Left ventricle myocardium inferior (tissue), 1 donor: ENCODE measurements around the gene RCAN2. TPM values are rescaled to one million over a fixed set of nuclear protein-coding genes. Genes with fewer than 3 reads are reported as not detected.

Source experiments
- DNase-seq: peaks from one replicate; pipeline ENCODE4 v3.0.0-alpha.2; 2020
- H3K27ac ChIP-seq: fragments of 200-600 bp; replicated peaks from 2 replicates; pipeline ENCODE4 v1.8.0; 2021
- H3K27me3 ChIP-seq: fragments of 200-600 bp; 2 replicates; pipeline ENCODE4 v1.8.0; 2021; ENCODE audit warnings: low read depth
- H3K36me3 ChIP-seq: fragments of 200-600 bp; 2 replicates; pipeline ENCODE4 v1.8.0; 2021
- H3K4me1 ChIP-seq: fragments of 200-600 bp; 2 replicates; pipeline ENCODE4 v1.8.0; 2021
- H3K4me3 ChIP-seq: fragments of 200-600 bp; 2 replicates; pipeline ENCODE4 v1.8.0; 2021; ENCODE audit warnings: mild to moderate bottlenecking, moderate library complexity
- H3K9me3 ChIP-seq: fragments of 200-600 bp; replicated peaks from 2 replicates; pipeline ENCODE4 v1.8.0; 2021
- intact Hi-C: fragments of 100-400 bp; cut with micrococcal nuclease; formaldehyde crosslinking; loops from one replicate; pipeline ENCODE4 v1.11.0; 2022
- total RNA-seq: library from RNA; stranded (reverse); fragmentation: NEBNext Ultra II Directional; extraction: Animal tissue kit (Norgen Biotek cat#: 25700); gene quantifications from one replicate; pipeline ENCODE4 v1.2.1, GENCODE V29; 2021
- TF ChIP-seq, protein P1 (sequence below): fragments of 200-600 bp; IDR thresholded peaks from 2 replicates; pipeline ENCODE4 v1.8.0; 2021; ENCODE audit warnings: antibody characterized with exemption, mild to moderate bottlenecking, borderline replicate concordance
- donor health status: DM: no; HTN: yes; CAD: no; lungs with severe emphysema.

Gene RCAN2
- total RNA-seq, 1 donor from 2014 or later = 312 TPM

DNA sequence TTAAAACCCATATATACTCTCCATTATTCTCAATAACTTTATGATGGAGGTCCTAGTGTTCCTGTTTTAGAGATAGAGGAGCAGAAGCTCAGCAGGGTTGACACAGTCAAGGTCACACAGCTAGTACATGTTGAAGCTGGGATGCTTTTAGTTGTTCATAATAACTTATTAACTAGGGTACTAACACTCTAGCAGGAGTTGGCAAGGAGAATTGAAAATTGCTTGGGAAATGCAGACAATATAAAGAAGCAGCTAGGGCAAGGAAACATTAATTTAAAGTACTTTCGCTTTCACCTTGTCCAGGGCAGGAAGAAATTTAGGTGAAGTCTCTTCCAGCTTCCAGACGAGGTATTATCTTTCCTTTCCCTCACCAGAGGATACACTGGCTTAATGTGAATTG lies 133.7 kb downstream of the RCAN2 start:
- Histone ChIP-seq H3K27ac (no peak overlapping the region), H3K36me3 (no peaks in the 10 kb centered on the region), H3K27me3 (no peaks in the 10 kb centered on the region), H3K9me3 (no peaks in the 10 kb centered on the region), H3K4me3 (no peak overlapping the region), H3K4me1 (peaks cover 59% of the 10 kb centered on the region)
- TF ChIP-seq, protein P1, sequence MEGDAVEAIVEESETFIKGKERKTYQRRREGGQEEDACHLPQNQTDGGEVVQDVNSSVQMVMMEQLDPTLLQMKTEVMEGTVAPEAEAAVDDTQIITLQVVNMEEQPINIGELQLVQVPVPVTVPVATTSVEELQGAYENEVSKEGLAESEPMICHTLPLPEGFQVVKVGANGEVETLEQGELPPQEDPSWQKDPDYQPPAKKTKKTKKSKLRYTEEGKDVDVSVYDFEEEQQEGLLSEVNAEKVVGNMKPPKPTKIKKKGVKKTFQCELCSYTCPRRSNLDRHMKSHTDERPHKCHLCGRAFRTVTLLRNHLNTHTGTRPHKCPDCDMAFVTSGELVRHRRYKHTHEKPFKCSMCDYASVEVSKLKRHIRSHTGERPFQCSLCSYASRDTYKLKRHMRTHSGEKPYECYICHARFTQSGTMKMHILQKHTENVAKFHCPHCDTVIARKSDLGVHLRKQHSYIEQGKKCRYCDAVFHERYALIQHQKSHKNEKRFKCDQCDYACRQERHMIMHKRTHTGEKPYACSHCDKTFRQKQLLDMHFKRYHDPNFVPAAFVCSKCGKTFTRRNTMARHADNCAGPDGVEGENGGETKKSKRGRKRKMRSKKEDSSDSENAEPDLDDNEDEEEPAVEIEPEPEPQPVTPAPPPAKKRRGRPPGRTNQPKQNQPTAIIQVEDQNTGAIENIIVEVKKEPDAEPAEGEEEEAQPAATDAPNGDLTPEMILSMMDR = no peak
- intact Hi-C loops = no loop called here
- DNase-seq = no peak

- peak overlapping the region; percentile 20 for H3K27ac ChIP-seq
- no peaks in the 10 kb centered on the region for H3K9me3 ChIP-seq
- no peak for DNase-seq
- H3K4me3 ChIP-seq = no peak overlapping the region
- H3K27me3 ChIP-seq = no peaks in the 10 kb centered on the region
- H3K36me3 ChIP-seq = no peaks in the 10 kb centered on the region
- TF ChIP-seq, protein P1 = no peak
- H3K4me1 ChIP-seq = peaks cover 70% of the 10 kb centered on the region
- intact Hi-C loops = no loop called here
Measured at GRCh38 chr6:46356543-46356942, 134.7 kb downstream of the RCAN2 start.

DNA sequence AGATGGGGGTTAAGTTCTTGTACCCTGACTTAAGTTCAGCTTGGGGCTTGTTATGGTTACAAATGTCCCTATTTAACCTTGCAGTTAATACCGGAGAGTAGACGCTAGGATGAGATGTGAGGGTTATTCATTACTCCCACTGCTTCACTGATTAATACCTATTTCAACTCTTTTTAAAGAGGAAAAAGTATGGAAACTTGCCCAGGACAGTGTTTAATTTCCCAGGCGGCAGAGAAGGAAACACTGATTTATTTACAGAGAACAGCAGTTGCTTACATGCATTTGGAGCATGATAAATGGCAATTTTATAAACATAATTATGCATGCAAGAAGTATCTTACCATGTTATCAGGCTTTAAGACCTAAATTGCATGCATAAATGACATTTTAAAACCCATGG lies 137.7 kb downstream of the RCAN2 start:
- H3K4me1 ChIP-seq = peaks cover 86% of the 10 kb centered on the region
- H3K27me3 ChIP-seq = no peaks in the 10 kb centered on the region
- no peaks in the 10 kb centered on the region for H3K36me3 ChIP-seq
- no peak for DNase-seq
- intact Hi-C loops = no loop called here
- H3K4me3 ChIP-seq = no peak overlapping the region
- H3K9me3 ChIP-seq = no peaks in the 10 kb centered on the region
- TF ChIP-seq, protein P1 = no peak
- peak overlapping the region; percentile 77 for H3K27ac ChIP-seq

DNA sequence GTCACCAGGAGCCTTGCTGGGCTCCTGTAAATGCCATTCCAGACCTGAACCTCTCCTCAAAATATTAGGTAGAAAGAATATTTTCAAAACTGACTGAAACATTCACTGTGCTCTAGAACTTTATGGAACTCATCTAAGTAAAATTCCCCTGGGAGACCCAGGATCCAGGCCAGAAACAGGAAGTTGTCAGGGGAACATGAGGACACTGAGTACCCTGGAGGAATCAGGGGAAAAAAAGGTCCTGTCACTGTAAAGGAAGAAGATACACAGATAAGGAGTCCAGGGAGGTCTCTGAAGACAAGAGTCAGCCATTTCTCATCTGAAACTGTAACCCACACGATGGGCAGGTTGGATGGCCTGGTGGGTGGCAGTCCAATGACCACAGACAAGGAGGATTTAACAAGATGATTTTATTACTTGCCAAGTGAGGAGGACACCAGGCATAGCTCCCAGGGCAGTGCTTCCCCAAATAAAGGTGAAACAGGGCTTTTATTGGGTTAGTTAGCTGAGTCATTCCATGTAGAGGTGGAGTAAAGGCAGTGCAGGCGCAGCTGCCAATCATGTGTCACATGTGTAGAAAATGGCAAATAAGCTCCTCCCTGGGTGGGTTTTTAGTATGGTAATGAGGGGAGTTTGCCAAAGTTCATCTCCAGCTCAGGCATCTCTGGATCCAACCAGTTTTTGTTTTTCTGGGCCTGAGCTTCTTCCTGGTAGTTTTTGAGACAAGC lies 138.5 kb downstream of the RCAN2 start:
- intact Hi-C loops = no loop called here
- peaks cover 83% of the 10 kb centered on the region for H3K4me1 ChIP-seq

DNA sequence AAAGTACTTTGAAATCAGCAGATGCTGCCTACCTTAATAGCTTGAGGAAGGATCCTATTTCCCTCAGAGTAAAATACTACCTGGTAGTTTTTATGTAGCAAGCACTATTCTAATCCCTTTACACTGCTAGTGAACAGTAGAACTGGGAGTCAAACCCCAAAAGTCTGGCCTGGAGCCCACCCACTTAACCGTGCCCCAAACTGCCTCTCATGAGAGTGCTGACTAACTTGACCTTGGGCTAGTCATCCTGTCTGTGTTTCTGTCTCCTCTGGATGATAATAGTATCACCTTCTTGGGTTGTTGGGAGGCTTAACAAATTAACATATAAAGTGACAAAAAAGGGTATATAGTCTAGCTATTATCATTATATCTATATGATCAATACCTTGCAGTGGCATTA lies 140.5 kb downstream of the RCAN2 start:
- intact Hi-C loops = no loop called here
- Histone ChIP-seq H3K4me1 (peaks cover 65% of the 10 kb centered on the region), H3K27ac (peak overlapping the region; percentile 77)

More for the DNA sequence above, 138.5 kb downstream of the RCAN2 start:
- no peak overlapping the region for H3K4me3 ChIP-seq
- DNase-seq = no peak
- no peaks in the 10 kb centered on the region for H3K9me3 ChIP-seq
- TF ChIP-seq, protein P1 = no peak
- H3K27me3 ChIP-seq = no peaks in the 10 kb centered on the region
- no peaks in the 10 kb centered on the region for H3K36me3 ChIP-seq
- H3K27ac ChIP-seq = peak overlapping the region; percentile 77

More for the DNA sequence above, 140.5 kb downstream of the RCAN2 start:
- no peaks in the 10 kb centered on the region for H3K36me3 ChIP-seq
- no peak overlapping the region for H3K4me3 ChIP-seq
- no peak for DNase-seq
- TF ChIP-seq, protein P1 = no peak
- H3K27me3 ChIP-seq = no peaks in the 10 kb centered on the region
- H3K9me3 ChIP-seq = peaks cover 10% of the 10 kb centered on the region
